Measurements from ENCODE around the gene TBC1D20. TPM values are rescaled to one million over a fixed set of nuclear protein-coding genes. Genes with fewer than 3 reads are reported as not detected.

TBC1D20 gene
- total RNA-seq, 2 experiments from 2014 or later, result 15.7 to 16.1 TPM

GRCh38 chr20:503048-503737 is 40.9 kb upstream of the TBC1D20 start:
- no peaks in the 10 kb centered on the region for H3K27me3 ChIP-seq (ENCODE audit: control insufficient read depth in 1 of 2, insufficient read depth in 2 of 2, low read length in 2 of 2)
- intact Hi-C loops (cut with DNase I, micrococcal nuclease), result no loop called here
- POLR2A ChIA-PET, result interaction anchor here (0.7 kb wide), 1 partner anchor 97 kb away, joined by 3 read pairs; no protein-coding TSS in a partner anchor
- Mint-ChIP-seq H3K9me3 (no peaks in the 10 kb centered on the region), H3K4me3 (no peak overlapping the region), H3K4me1 (ENCODE audit: low read depth) (peaks cover 6% of the 10 kb centered on the region), H3K27ac (no peak overlapping the region), H3K27me3 (no peaks in the 10 kb centered on the region), H3K36me3 (ENCODE audit: low read depth) (peaks cover 87% of the 10 kb centered on the region)
- H3K36me3 ChIP-seq (ENCODE audit: insufficient read depth, low read length), result peaks cover 63% of the 10 kb centered on the region
- H3K9me3 ChIP-seq (ENCODE audit: control insufficient read depth in 1 of 2, insufficient read depth in 1 of 2, low read length in 2 of 2), result no peaks in the 10 kb centered on the region
- no peak for TF ChIP-seq CTCF (IDR thresholded peaks at IDR 0.05)
- no peak for DNase-seq
- CTCF ChIA-PET, result no interaction called here
- H3K27ac ChIP-seq (ENCODE audit: low read depth in 1 of 2, low read length in 2 of 2), result no peak overlapping the region
- H3K4me1 ChIP-seq (ENCODE audit: insufficient read depth, low read length), result no peaks in the 10 kb centered on the region
- no peak overlapping the region for H3K4me3 ChIP-seq (ENCODE audit: low read length)
- ATAC-seq (ENCODE audit: poor library complexity), result no peak

GRCh38 chr20:497979-498378 is 35.6 kb upstream of the TBC1D20 start:
- Mint-ChIP-seq H3K27me3 (no peaks in the 10 kb centered on the region), H3K4me1 (ENCODE audit: low read depth) (no peaks in the 10 kb centered on the region), H3K9me3 (no peaks in the 10 kb centered on the region), H3K36me3 (ENCODE audit: low read depth) (peaks cover 95% of the 10 kb centered on the region), H3K4me3 (no peak overlapping the region), H3K27ac (no peak overlapping the region)
- intact Hi-C loops (cut with DNase I, micrococcal nuclease), result no loop called here
- ATAC-seq (ENCODE audit: poor library complexity), result no peak
- no peaks in the 10 kb centered on the region for H3K4me1 ChIP-seq (ENCODE audit: insufficient read depth, low read length)
- ChIA-PET POLR2A (no interaction called here), CTCF (no interaction called here)
- no peak overlapping the region for H3K27ac ChIP-seq (ENCODE audit: low read depth in 1 of 2, low read length in 2 of 2)
- H3K27me3 ChIP-seq (ENCODE audit: control insufficient read depth in 1 of 2, insufficient read depth in 2 of 2, low read length in 2 of 2), result no peaks in the 10 kb centered on the region
- H3K9me3 ChIP-seq (ENCODE audit: control insufficient read depth in 1 of 2, insufficient read depth in 1 of 2, low read length in 2 of 2), result no peaks in the 10 kb centered on the region
- no peak for TF ChIP-seq CTCF (IDR thresholded peaks at IDR 0.05)
- no peak for DNase-seq
- H3K4me3 ChIP-seq (ENCODE audit: low read length), result no peak overlapping the region
- peaks cover 71% of the 10 kb centered on the region for H3K36me3 ChIP-seq (ENCODE audit: insufficient read depth, low read length)

GRCh38 chr20:496126-496696 is 33.9 kb upstream of the TBC1D20 start:
- intact Hi-C loops (cut with DNase I, micrococcal nuclease), result no loop called here
- DNase-seq, result no peak
- no peaks in the 10 kb centered on the region for H3K9me3 Mint-ChIP-seq
- H3K27ac Mint-ChIP-seq, result no peak overlapping the region
- H3K27me3 ChIP-seq (ENCODE audit: control insufficient read depth in 1 of 2, insufficient read depth in 2 of 2, low read length in 2 of 2), result no peaks in the 10 kb centered on the region
- H3K36me3 ChIP-seq (ENCODE audit: insufficient read depth, low read length), result peaks cover 65% of the 10 kb centered on the region
- ChIA-PET POLR2A (no interaction called here), CTCF (interaction anchor here (0.6 kb wide), 1 partner anchor 15 kb away, joined by 3 read pairs; no protein-coding TSS in a partner anchor)
- H3K4me1 ChIP-seq (ENCODE audit: insufficient read depth, low read length), result no peaks in the 10 kb centered on the region
- H3K9me3 ChIP-seq (ENCODE audit: control insufficient read depth in 1 of 2, insufficient read depth in 1 of 2, low read length in 2 of 2), result no peaks in the 10 kb centered on the region
- ATAC-seq (ENCODE audit: poor library complexity), result no peak
- H3K27me3 Mint-ChIP-seq, result no peaks in the 10 kb centered on the region
- peaks cover 97% of the 10 kb centered on the region for H3K36me3 Mint-ChIP-seq (ENCODE audit: low read depth)
- no peak for TF ChIP-seq CTCF (IDR thresholded peaks at IDR 0.05)
- no peak overlapping the region for H3K27ac ChIP-seq (ENCODE audit: low read depth in 1 of 2, low read length in 2 of 2)
- H3K4me3 ChIP-seq (ENCODE audit: low read length), result no peak overlapping the region
- no peak overlapping the region for H3K4me3 Mint-ChIP-seq
- no peaks in the 10 kb centered on the region for H3K4me1 Mint-ChIP-seq (ENCODE audit: low read depth)

Data from CD4-positive, alpha-beta T cell (primary cell).